ENCODE measurements around the gene COX18.

Gene COX18

GRCh38 chr4:73051625-73052024 is 17.9 kb downstream of the COX18 start:
- DNase-seq: no peak

GRCh38 chr4:73045879-73046278 is 23.6 kb downstream of the COX18 start:
- DNase-seq: no peak

GRCh38 chr4:73037057-73037456 is 32.5 kb downstream of the COX18 start:
- DNase-seq: no peak

GRCh38 chr4:73036123-73036522 is 33.4 kb downstream of the COX18 start:
- no peak for DNase-seq

- DNase-seq: no peak
Measured at GRCh38 chr4:73034896-73035295, 34.6 kb downstream of the COX18 start.

- DNase-seq: no peak
Measured at GRCh38 chr4:73028621-73029020, 40.9 kb downstream of the COX18 start.

- DNase-seq: no peak
Measured at GRCh38 chr4:73021634-73022033, 47.9 kb downstream of the COX18 start.

GRCh38 chr4:73019462-73020047 is 50.0 kb downstream of the COX18 start:
- no peak for DNase-seq

GRCh38 chr4:73018595-73018994 is 50.9 kb downstream of the COX18 start:
- DNase-seq: no peak

GRCh38 chr4:73013310-73013709 is 56.2 kb downstream of the COX18 start:
- DNase-seq: no peak

- DNase-seq: no peak
Measured at GRCh38 chr4:73012673-73013072, 56.8 kb downstream of the COX18 start.

GRCh38 chr4:73011629-73011985 is 57.9 kb downstream of the COX18 start:
- no peak for DNase-seq

GRCh38 chr4:73010789-73011628 is 58.5 kb downstream of the COX18 start:
- DNase-seq: no peak

- no peak for DNase-seq
Measured at GRCh38 chr4:73007526-73008100, 61.9 kb downstream of the COX18 start.

- DNase-seq: no peak
Measured at GRCh38 chr4:73006286-73006990, 63.1 kb downstream of the COX18 start.

GRCh38 chr4:73005514-73005913 is 64.0 kb downstream of the COX18 start:
- DNase-seq: no peak

All from T-helper 9 cell (primary cell).